GM12801 (cell line): Measurements from ENCODE around the gene ATXN7L1.

Source experiments
- CTCF ChIP-seq: IDR thresholded peaks from one replicate; pipeline ENCODE4 v1.5.1; 2011; ENCODE audit warnings: control low read depth; ENCODE audit not compliant: insufficient read length; ENCODE audit errors: extremely low read depth

ATXN7L1 gene

GRCh38 chr7:105691680-105692564 is 184.5 kb downstream of the ATXN7L1 start:
- no peak for TF ChIP-seq CTCF

DNA sequence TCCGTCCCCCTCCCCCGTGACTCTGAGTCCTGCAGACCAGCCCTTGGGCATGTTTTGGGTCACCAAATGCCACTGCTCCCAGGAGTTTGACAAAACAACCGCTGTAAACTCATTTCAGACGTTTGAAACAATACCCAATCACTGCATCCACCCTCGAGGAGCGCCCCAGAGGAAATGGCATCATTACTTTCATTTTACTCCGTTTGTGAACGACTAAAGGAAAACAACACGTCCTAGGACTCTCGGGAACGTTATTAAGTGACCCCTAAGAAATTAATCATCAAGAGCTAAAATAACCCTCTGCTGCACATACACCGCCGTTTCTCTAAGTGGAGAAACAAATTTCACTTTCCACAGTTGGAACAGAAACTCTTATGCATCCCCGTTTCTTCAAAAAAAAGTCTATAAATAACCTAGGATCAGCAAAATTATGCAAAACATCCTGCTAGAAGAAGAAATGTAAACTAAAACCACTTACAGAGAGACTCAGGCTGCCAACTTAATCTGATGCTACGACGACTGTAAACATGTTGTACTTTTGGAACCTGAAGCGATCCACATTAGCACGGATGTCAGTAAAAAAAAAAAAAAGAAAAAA is 185.2 kb downstream of the ATXN7L1 start:
- TF ChIP-seq CTCF, result no peak

DNA sequence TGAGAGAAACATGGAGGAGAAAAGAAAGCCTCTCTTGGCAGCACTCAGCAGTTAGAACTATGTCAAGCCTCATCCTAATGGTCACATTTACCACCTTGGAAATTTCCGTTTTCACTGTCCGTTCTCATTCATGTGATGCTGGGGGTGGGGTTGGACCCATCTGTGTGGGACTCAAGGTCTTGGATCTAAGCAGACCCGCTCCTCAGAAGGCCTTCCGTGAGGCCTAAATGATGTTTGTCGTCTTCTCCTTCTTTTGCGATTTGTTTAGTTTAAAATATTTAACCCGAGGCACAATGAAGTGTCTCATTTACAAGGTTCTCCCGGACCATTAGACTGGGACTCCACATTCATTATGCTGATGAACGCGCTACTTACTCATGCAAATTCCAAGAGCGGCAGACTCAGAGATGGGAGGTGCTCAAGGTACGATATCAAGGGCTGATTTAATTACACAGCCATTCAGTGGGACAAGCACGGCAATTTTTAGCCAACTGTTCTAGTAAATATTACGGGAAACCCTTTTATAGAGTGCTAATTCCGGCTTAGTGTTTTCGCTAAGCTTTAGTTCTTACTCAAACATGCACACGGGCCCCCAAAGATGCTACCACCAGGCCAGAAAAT is 186.0 kb downstream of the ATXN7L1 start:
- TF ChIP-seq CTCF, result no peak

DNA sequence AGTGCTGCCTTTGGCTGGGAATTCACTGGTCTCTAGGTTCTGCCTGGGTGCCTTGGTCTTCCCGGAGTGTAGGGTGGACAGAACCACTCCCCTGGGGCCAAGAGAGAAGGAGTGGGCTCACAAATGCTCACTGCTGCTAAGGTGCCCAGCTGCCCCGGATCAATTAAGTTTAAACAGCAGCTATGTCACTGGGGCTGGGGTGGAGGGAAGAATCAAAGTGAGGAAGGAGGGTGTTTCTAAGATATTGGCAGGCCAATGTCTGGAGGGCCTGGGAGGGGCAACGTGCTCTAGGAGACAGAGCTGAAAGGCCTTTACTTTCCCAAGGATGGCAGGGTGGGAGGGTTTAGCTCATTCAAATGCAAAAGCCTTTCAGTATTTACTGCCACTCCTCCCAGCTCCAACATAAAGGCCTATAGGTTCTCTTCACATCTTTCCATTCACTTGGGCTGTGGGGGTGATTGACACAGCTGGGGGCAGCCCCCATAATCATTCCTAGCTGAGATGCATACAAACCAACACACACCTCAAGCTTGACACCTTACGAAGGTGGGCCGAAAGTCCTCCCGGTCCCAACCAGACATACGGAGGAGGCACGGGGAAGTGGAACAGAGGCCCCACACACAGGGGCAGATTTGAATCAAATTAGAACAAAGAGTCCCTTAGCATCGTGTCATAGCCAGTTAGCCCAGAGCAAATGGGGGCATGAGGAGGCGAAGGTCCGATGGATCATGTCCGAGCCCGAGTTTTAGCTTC is 187.2 kb downstream of the ATXN7L1 start:
- TF ChIP-seq CTCF, result no peak

- TF ChIP-seq CTCF, result no peak
Observed at GRCh38 chr7:105688617-105689016, 187.8 kb downstream of the ATXN7L1 start.

GRCh38 chr7:105685161-105685560 is 191.2 kb downstream of the ATXN7L1 start:
- no peak for TF ChIP-seq CTCF
